HG03565 (cell line): Measurements from ENCODE around the gene TEP1.
"Not testable (repeated sequence)": the region's sequence is repeated elsewhere in the genome, so short reads cannot be mapped to it uniquely, and the experiment has no call there.

Experiments used
- ATAC-seq: cut with Tn5 transposase; IDR thresholded peaks from one replicate; pipeline ENCODE4 v1.9.1; 2021; ENCODE audit warnings: mild to moderate bottlenecking, moderate library complexity; ENCODE audit not compliant: unreplicated experiment

TEP1 gene

DNA sequence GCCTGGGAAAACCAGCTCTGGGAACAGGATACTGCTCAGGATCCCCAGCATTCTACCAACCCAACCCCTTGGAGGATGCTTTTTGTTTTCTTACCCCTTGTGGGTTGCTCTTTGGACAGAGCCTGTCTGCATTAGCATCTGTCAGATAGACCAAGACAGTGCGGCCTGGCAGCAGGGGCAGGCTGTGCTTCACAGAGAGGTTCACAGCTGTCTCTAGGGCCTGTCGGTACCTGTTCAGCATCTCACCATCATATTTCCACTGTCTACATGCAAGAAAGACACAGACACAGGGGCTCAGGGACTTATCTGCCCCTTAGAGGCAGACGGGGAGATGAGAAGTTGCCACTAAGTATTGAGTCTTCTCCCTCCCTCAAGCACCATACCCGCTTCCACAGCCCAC, 21.8 kb downstream of the TEP1 start:
- ATAC-seq: no peak

GRCh38 chr14:20388159-20388558, 25.1 kb downstream of the TEP1 start:
- ATAC-seq: no peak

DNA sequence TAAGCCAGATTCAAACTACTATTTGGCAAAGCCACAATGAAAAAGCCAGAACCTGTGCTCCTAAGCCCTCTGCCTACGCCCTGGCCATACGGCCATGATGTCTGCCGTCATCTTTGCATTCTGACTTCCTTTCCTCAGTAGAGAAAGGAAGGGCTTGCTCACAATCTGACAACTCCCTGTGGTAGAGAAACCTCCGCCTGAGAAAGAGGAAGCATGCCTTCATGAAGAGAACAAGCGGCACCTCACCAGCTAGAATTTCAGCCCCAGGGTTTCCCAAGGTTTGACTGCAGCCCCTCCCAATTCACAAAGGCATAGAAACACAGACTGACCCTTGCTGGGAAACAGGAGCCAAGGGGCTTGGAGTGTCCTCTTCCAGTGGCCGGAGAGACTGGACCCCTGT, 25.7 kb downstream of the TEP1 start:
- no peak for ATAC-seq

DNA sequence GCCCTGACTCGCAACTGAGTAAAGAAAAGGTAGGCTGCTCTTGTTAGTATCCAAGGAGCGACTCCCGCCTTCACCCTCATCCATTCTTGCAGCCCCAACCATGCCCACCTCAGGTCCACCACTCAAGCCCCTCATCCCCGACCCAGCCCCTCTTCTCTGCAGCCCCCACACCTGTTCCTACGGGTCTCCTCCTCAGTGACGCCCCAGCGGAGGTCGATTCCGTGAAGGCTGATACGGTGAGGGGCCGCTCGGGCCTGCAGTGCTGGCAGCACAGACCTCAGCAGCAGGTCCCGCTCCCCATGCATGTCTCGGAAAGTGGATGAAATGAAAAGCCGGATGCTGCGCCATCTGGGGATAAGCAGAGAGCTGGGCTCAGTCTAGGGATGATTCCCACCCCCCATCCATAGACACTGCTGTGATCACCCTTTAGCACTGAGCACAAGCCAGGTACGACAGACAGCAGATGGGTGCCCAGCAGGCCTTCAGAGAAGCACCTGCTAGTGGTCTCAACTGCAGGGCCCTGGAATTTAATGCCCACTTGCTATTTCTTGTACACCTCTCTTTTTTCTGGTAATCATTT, 26.9 kb downstream of the TEP1 start:
- no peak for ATAC-seq

DNA sequence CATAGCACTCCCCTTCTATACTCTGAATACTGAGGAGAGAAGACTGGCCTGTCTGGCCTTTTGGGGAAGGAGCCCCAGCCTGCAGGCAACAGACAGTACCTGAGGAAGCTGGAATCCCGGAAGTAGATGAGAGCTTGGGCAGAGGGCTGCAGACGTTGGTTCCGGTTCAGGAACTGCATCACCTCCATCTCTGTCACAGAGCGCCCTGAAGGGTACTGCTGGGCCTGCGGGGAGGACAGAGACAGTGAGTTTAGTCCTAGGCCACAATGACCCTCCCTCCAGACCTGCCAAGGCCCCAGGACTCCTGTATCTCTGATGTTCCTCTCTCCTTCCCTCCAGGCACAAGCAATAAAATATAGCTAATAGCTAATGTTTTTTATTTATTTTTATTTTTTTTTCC, 28.4 kb downstream of the TEP1 start:
- no peak for ATAC-seq

DNA sequence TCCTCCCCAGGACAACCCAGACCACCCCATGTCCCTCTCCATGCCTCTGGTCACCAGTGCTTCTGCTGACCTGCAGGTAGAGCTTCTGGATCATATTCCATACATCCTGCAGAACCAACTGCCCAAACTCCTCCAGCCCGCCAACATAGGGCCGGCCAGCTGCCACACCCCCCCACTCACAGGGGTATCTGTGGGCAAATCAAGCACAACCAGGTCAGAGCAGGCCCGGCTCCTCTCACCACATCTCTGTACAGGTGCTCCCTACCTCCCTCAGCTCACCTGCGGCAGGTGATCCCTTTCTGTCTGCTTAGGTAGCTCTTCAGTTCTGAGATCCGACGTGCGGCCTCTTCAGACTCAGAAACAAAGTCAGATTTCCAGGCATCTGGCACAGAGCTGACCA, 29.0 kb downstream of the TEP1 start:
- ATAC-seq: no peak

GRCh38 chr14:20383636-20384035, 29.7 kb downstream of the TEP1 start:
- ATAC-seq: no peak

DNA sequence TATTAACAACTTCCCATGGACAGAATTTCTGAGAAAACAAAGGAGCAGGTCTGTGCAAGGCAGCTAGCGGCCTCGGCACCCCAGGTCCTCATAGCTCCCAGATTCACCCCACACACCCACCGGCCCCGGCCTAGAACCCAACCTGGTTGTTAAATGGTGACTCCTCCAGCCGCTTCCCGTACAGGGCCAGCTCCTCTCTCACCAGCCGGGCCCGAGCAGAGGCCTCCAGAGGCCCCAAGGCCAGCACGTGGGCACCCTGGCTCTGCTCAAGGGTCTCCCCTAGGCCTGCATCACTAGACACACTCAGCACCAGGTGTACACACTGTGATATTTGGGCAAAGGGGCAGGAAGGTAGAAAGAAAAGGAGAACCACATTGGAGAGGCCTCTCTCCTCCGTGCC, 30.3 kb downstream of the TEP1 start:
- no peak for ATAC-seq

DNA sequence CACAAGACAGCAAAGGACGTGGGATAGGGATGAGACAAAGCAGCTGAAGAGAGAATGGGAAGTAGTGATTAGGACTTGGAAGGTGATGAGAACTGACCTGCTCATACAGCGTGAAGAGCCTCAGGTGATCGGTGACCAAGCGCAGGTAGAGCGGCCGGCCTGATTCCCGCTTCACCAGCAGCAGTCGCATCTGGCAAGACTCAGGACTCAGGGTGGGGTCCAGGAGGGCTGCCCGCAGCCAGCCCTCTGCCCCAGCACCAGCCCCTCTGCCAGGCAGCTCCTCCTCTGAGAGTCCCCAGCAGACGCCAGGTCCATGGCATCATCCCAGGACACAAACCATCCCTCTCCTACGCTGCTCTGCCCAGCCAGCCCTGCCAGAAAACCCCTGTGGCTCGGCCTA, 30.8 kb downstream of the TEP1 start:
- no peak for ATAC-seq

DNA sequence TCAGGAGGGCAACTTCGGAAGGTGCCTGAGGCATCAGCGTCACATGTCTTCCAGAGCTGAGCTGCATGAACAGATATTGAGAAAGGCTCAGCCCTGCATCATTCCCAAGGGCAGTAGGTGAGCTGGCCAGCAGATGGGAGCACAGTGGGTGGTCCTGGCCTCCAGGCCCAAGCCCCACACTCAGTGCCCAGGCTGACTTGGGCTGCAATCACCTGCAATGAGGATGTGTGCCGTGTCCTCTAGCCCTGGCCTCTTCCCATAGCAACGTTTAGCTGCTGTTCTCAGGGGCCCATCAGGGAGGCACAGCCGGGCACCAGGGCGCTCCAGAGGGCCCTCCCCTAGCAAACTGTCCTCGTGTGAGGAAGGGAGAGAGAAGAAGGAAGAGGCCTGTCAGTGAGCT, 32.0 kb downstream of the TEP1 start:
- no peak for ATAC-seq

- no peak for ATAC-seq
These were observed 32.6 kb downstream of the TEP1 start for GRCh38 chr14:20380681-20381080.

- ATAC-seq: no peak
These were observed 33.6 kb downstream of the TEP1 start for GRCh38 chr14:20379743-20380142.

DNA sequence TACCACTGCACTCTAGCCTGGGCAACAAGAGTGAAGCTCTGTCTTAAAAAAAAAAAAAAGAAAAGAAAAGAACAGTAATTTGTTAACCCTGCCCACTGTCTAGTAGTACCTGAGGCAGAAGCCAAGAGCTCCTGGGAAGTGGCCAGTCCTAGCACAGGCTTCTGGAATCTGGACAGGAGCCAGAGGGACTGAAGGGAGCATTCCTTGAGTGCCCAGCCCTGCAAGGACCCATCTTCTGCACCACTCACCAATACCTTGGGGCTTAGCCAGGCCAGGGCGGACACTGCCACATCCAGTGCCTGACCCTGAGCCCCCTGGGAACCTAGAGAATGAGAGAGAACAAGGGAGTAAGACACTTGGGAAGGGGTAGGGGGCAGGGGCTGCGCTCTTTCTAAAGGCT, 36.1 kb downstream of the TEP1 start:
- ATAC-seq: no peak

- ATAC-seq: no peak
These were observed 37.2 kb downstream of the TEP1 start for GRCh38 chr14:20376071-20376588.

DNA sequence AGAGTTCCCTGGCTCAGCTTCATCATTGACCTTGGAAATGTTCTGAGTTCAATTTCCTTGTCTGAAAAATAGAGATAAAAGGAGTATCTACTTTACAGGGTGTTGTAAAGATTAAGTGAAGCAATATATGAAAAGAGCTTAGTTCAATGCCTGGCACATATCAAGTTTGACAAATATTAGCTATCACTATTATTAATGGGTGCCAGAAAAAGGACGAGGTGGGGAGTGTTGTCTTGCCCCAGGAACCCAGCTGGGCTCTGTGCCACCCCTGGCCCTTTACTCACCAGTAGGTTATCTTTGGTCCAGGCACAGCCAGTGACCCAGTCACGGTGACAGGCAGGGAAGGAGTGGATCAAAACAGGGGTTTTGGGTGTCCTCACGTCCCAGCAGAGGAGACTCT, 37.8 kb downstream of the TEP1 start:
- ATAC-seq: no peak

DNA sequence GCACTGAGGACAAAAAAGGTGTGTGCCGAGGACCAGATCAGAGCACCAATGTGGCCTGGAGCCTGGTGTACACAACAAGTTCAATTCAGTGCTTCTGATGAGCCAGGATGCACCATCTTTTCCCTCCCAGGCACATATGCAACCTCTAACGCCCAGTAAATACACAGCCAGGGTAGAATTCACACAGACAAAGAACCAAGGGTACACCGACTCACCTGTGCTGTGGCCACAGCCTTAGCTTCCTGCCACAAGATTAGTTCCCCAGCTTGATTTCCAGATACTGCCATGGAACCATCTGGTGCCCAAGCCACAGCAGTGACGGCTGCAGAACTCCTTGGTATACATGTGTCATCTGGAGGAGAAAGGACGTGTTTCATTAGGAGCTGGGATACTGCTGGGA, 40.5 kb downstream of the TEP1 start:
- ATAC-seq: no peak

DNA sequence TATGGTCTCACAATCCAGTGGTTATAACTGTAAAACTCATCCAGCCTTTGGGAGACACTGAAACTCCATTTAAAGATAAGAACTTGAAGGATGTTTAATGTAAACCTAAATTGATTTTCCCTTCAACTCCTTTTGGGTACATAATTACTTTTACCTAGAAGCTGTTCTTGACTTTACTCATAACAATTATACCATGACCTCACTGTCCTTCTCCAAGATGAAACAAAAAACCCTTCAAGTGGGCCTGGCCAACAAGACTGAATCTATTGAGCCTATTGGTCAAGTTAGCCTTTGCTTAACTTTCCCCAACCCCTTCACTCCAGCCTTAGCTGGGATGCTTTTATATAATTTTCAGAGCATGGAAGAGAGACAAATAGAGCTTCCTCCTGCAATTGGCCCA, 47.4 kb downstream of the TEP1 start:
- ATAC-seq: no peak

DNA sequence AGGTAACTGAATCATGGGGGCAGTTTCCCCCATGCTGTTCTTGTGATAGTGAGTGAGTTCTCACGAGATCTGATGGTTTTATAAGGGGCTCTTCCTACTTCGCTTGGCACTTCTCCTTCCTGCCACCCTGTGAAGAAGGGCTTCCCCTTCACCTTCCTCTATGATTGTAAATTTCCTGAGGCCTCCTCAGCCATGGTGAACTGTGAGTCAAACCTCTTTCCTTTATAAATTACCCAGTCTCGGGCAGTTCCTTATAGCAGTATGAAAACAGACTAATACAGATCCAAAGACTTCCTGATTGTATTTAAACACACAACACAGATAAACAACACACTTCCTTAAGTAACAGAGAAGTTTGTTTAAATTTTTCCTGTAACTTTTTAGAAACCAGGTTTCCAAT, 54.8 kb downstream of the TEP1 start:
- ATAC-seq: not testable (repeated sequence)

- no peak for ATAC-seq
These were observed 56.9 kb downstream of the TEP1 start for GRCh38 chr14:20356422-20356821.

DNA sequence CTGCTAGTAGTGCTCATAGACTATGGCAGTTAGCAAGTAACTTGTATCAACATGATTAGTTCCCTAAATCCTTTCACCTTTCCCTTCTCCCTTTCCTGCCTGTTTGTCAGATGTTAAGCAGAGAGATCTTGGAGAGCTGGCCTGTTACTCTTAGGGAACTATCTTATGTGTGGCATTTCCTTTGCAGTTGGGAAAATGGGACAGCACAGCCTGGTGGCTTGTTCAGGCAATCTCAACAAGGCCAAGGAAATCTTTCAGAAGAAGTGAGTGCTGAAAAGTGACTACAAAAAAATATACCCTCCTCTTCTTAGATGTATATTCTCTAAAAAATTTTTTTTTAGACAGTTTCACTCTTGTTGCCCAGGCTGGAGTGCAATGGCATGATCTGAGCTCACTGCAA, 62.4 kb downstream of the TEP1 start:
- no peak for ATAC-seq

DNA sequence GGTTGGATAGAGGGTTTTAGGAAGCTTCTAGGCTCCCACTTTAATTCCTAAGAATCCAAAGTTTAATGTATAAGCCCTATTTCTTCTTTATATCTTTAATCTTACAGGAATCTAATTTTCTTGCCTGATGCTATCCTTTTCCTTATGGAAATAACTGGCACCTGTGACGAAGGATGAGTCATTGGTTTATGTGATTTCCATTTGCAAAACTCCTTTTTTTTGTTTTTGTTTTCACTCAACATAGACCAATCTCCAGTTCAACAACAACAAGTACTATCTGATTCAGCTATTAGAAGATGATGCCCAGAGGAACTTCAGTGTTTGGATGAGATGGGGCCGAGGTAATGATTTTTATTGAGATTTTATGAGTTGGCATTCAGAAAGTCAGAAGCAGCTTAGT, 63.0 kb downstream of the TEP1 start:
- ATAC-seq: no peak

DNA sequence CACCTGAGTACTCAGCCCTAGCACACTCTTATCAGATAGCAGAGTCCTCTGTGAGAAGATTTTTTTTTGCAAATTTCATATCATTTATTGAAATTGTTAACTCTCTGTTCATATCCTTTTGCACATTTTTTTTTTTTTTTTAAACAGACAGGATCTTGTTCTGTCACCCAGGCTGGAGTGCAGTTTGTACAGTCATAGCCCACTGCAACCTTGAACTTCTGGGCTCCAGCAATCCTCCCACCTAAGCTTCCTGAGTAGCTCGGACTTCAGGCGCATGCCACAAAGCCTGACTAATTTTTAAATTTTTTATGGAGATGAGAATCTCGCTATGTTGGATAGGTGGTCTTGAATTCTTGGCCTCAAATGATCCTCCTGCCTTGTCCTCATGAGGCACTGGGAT, 65.6 kb downstream of the TEP1 start:
- no peak for ATAC-seq

DNA sequence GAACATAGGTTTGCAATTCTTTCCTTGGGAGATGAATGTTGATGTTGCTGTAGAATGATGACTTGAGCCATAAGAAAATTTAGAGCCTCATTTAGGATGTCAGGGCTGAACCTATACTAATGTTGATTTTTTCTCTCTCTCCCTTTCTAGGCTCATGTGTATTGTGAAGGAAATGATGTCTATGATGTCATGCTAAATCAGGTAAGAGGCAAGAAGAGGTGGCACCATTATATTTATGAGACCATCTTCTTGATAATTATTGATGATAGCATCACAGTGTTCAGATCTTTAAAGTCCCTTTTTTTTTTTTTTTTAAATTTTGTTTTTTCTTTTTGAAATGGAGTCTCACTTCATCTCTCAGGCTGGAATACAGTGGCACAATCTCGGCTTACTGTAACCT, 66.6 kb downstream of the TEP1 start:
- ATAC-seq: no peak
